Stimulated activated CD4-positive, alpha-beta T cell treated with anti-CD3 and anti-CD28 coated beads, Interleukin-1b, Interleukin-23, amount 100 ng/mL, for 4 hours (primary cell): ENCODE results near the gene DCBLD1.
A peak's percentile ranks its signal among the peaks of the same experiment; 100 is the strongest.
"Not testable (repeated sequence)": the region's sequence is repeated elsewhere in the genome, so short reads cannot be mapped to it uniquely, and the experiment has no call there.

ENCODE experiments used
- DNase-seq, 2 donors: peaks; one replicate each; pipeline ENCODE4 v3.0.0-alpha.2; 2020; ENCODE audit warnings: low read depth in 2 of 2

DCBLD1 gene

GRCh38 chr6:117482240-117483003 lies at the start of gene DCBLD1:
Gene DCBLD1 (plus strand): TSS chr6:117482674. CDS start chr6:117482782, 108 bp downstream.
- DNase-seq: peak in 1 of 2 donors; percentile 40

GRCh38 chr6:117440706-117441525 lies 41.6 kb upstream of the DCBLD1 start:
- DNase-seq: no peak

- DNase-seq: no peak
These were observed 40.6 kb upstream of the DCBLD1 start for GRCh38 chr6:117441824-117442264.

GRCh38 chr6:117442313-117442712 lies 40.2 kb upstream of the DCBLD1 start:
- not testable (repeated sequence) for DNase-seq

GRCh38 chr6:117444600-117444999 lies 37.9 kb upstream of the DCBLD1 start:
- no peak for DNase-seq

DNA sequence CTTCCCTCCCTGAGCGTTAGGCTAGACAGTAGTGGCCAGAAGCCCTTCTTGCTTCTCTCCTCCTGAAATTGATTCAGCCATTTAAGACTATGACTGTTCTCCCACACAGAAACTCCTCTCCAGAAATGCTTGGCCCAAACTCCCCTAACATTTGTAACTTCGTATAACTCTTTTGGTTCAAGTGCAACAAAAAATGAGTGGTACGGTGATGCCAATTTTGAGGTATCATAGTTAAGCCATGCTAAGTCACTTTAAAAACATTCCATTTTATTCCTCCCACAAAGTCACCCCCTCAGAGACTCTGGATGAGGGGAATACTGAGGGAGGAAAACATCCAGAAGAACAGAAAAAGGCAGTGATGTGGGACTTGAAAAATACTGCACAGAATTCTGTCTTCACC lies 35.6 kb upstream of the DCBLD1 start:
- no peak for DNase-seq

GRCh38 chr6:117448011-117448410 lies 34.5 kb upstream of the DCBLD1 start:
- DNase-seq: no peak

- DNase-seq: no peak
These were observed 33.6 kb upstream of the DCBLD1 start for GRCh38 chr6:117448732-117449485.

- DNase-seq: peak; percentile 21 to 55
These were observed 32.7 kb upstream of the DCBLD1 start for GRCh38 chr6:117449549-117450439.

GRCh38 chr6:117451671-117452070 lies 30.8 kb upstream of the DCBLD1 start:
- no peak for DNase-seq

DNA sequence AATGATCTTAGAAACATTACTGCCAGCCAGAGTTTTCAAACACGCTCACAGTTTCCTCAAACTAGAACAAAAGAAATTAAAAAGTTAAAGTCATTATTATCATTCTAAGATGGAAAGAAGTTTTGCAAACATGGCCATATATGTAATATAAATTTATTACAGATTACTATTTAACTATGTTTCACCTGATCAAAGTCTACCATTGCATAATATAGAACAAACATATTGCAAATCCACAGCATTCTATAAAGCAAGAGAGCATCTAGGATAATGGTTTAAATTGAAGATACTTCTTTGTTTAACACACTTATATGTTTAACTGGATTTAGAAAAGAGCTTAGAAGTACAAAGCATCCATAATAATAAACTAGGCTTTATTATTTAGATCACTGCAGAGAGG lies 26.2 kb upstream of the DCBLD1 start:
- no peak for DNase-seq

DNA sequence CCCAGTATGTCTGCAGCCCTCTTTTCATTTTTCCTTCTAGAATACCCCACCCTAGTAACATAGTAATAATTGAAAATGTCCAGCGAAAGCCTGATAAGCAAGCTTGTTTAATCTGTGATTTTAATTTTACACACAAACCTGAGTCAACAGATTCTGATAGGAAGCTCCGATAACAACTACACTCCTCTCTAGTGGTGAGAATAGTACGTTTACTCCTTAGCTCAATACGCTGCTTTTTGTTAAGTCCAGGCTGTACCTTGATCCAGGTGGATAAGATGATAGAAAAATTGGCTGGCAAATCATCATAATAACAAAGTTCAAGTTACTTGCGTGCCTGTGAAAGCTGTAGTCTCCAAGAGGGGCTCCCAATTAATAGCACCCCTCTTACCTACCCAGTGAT lies 25.5 kb upstream of the DCBLD1 start:
- no peak for DNase-seq

DNA sequence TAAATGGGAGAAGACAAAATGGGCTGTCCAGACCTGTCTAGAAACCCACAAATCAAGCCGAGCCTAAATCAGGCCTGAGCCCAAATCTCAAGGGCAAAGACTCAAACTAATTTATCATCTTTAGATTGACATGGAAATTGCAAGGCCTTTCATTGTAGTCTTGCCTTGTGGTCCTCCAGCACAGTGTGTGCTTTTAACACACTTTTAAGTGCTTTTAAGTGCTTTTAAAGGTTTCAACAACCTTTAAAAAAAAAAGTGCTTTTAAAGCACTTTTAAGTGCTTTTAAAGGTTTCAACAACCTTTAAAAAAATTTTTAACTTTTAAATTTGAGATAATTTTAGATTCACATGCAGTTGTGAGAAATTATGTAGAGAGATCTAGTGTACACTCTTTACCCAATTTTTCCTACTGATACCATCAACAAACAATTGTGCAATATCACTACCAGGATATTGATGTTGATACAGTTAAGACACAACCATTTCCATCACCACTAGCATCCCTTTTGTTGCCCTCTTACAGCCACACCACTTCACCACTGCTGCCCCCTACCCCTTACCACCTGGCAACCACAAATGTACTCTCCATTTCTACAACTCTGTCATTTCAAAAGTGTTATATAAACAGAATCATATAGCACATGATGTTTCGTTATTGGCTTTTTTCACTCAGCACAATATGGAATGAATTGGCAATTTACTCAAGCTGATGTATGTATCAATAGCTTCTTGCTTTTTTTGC lies 23.1 kb upstream of the DCBLD1 start:
- DNase-seq: no peak

- no peak for DNase-seq
These were observed 18.5 kb upstream of the DCBLD1 start for GRCh38 chr6:117463762-117464665.

DNA sequence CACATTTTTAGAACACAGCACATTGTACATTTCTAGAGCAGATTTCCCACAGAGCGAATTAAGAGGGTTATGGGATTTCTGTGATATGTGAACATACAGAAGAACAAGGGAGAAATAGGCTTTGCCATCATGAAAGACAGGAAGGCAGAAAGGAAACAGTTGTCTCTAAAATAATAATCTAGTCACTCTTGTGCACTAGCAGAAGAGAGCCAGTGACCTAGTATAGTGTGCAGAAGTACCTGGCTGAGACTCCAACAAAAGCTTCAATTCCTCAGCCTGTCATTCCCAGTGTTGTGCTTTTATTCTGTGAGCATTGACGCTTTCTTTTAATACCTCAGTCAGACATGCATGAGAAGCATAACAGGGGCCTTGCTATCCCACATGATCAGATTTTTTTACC lies 17.8 kb upstream of the DCBLD1 start:
- DNase-seq: no peak

DNA sequence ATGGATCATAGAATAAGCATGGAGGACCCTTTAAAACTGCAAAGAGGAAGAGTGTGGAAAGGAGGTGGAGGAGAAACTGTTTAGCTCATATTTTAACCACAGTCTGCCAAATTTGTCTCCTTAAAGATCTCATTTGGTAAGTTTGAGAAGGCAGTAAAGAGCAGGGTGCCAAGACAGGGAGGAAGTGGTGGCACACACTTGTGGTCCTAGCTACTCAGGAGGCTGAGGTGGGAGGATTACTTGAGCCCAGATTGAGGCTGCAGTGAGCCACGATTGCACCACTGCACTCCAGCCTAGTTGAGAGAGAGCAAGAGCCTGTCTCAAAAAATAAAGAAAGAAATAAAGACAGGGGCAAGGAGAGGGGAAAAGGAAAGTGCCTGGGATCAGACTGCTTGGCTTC lies 16.8 kb upstream of the DCBLD1 start:
- no peak for DNase-seq

- DNase-seq: no peak
These were observed 14.6 kb upstream of the DCBLD1 start for GRCh38 chr6:117467876-117468275.

DNA sequence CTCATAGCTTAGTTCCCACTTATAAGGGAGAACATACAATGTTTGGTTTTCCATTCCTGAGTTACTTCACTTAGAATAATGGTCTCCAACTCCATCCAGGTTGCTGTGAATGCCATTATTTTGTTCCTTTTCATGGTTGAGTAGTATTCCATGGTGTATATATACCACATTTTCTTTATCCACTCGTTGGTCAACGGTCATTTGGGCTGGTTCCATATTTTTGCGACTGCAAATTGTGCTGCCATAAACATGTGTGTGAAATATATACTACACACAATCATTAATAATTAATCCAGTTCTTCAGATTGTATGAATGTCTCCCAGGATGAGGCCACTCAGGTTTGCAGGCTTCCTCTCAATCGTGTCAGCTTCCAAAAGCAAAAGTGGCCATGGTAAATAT lies 13.9 kb upstream of the DCBLD1 start:
- DNase-seq: not testable (repeated sequence)

GRCh38 chr6:117469356-117469755 lies 13.1 kb upstream of the DCBLD1 start:
- no peak for DNase-seq
